Esophagus squamous epithelium (tissue), 4 donors: ENCODE measurements around the gene LCAT.
"Not testable (repeated sequence)": the region's sequence is repeated elsewhere in the genome, so short reads cannot be mapped to it uniquely, and the experiment has no call there.

Source experiments
- CTCF ChIP-seq, 6 experiments: fragments of 450-650 bp in 4 of 6; fragments of 200-600 bp in 2 of 6; sonication (generic) in 2 of 6; IDR thresholded peaks; one replicate each; pipeline ENCODE4 v1.5.1; 2016 to 2019; ENCODE audit warnings: antibody characterized with exemption in 6 of 6, mild to moderate bottlenecking in 4 of 6, moderate library complexity in 4 of 6
- POLR2A ChIP-seq, 4 donors: fragments of 450-650 bp; IDR thresholded peaks; one replicate each; pipeline ENCODE4 v1.6.1; 2017; ENCODE audit warnings: antibody characterized with exemption in 4 of 4, mild to moderate bottlenecking in 4 of 4, moderate library complexity in 3 of 4

DNA sequence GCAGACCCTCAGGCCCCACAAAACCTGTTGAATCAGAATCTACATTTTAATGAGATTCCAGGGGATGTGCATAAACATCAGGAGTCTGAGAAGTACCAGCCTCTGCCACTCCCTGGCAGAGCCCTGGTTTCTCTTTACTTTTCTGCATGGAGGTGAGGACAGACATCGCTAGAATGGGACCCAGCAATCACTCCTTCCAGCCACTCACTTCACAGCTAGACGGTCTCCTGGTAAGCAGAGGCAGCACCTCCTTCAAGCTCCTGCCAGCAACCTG is 28.5 kb downstream of the LCAT start:
- not testable (repeated sequence) for TF ChIP-seq POLR2A, CTCF (IDR thresholded peaks at IDR 0.05)
